D721Med (cell line): Measurements from ENCODE around the gene SGPP2.

Experiments
- DNase-seq: peaks from one replicate; pipeline ENCODE4 v3.0.0; 2011; ENCODE audit warnings: low spot score; ENCODE audit not compliant: insufficient read length
- FAIRE-seq: peaks from 2 replicates; lab custom pipeline; 2011; peaks lifted over from hg19 to GRCh38; lab: Jason Lieb, UNC
- CTCF ChIP-seq: IDR thresholded peaks from 2 replicates; pipeline ENCODE4 v1.5.1; 2012; ENCODE audit warnings: mild to moderate bottlenecking, control low read depth; ENCODE audit not compliant: insufficient read depth; ENCODE audit errors: missing control alignments

The SGPP2 gene

GRCh38 chr2:222436040-222436413, 11.7 kb downstream of the SGPP2 start:
- no peak for FAIRE-seq
- no peak for DNase-seq

GRCh38 chr2:222439692-222440091, 15.3 kb downstream of the SGPP2 start:
- no peak for TF ChIP-seq CTCF
- no peak for FAIRE-seq
- no peak for DNase-seq

More at GRCh38 chr2:222436040-222436413, 11.7 kb downstream of the SGPP2 start:
- TF ChIP-seq CTCF = no peak

- FAIRE-seq (no peak), DNase-seq (no peak)
- no peak for TF ChIP-seq CTCF
These were observed 16.5 kb downstream of the SGPP2 start for GRCh38 chr2:222440673-222441422.

- DNase-seq = no peak
- TF ChIP-seq CTCF = no peak
- no peak for FAIRE-seq
These were observed 18.3 kb downstream of the SGPP2 start for GRCh38 chr2:222442665-222443064.

GRCh38 chr2:222445227-222445626, 20.9 kb downstream of the SGPP2 start:
- no peak for FAIRE-seq
- DNase-seq = no peak
- no peak for TF ChIP-seq CTCF

GRCh38 chr2:222447131-222447530, 22.8 kb downstream of the SGPP2 start:
- DNase-seq (no peak), FAIRE-seq (no peak)
- TF ChIP-seq CTCF = no peak

GRCh38 chr2:222448748-222449181, 24.4 kb downstream of the SGPP2 start:
- no peak for TF ChIP-seq CTCF
- FAIRE-seq (no peak), DNase-seq (no peak)
